Natural killer cell (primary cell): Measurements from ENCODE around the gene CEACAM16. TPM values are rescaled to one million over a fixed set of nuclear protein-coding genes. Genes with fewer than 3 reads are reported as not detected.

Source experiments
- ATAC-seq, 3 donors: fragments of 150-1000 bp in 2 of 3; fragments of 200-7000 bp in 1 of 3; cut with Tn5 transposase; 1 replicate in 1 of 3; 2 replicates in 2 of 3; pipeline ENCODE4 v1.10.0; 2021; ENCODE audit warnings: mild to moderate bottlenecking in 2 of 3, moderate library complexity in 2 of 3
- DNase-seq, 2 donors: peaks; one replicate each; pipeline versions ENCODE4 v3.0.0 to v3.0.0-alpha.2; 2013 to 2021; ENCODE audit warnings: mixed read lengths in 1 of 2
- H3K27ac ChIP-seq: one replicate; pipeline ENCODE4 v1.5.1; 2013; ENCODE audit warnings: mild to moderate bottlenecking, low read length
- H3K27me3 ChIP-seq: one replicate; pipeline ENCODE4 v1.6.1; 2013; ENCODE audit warnings: low read length; ENCODE audit not compliant: control insufficient read depth, insufficient read depth
- H3K36me3 ChIP-seq: one replicate; pipeline ENCODE4 v1.6.1; 2013; ENCODE audit warnings: low read length; ENCODE audit not compliant: control insufficient read depth, insufficient read depth
- H3K4me1 ChIP-seq: one replicate; pipeline ENCODE4 v1.6.1; 2013; ENCODE audit warnings: low read length; ENCODE audit not compliant: control insufficient read depth, insufficient read depth
- H3K4me3 ChIP-seq: one replicate; pipeline ENCODE4 v1.5.1; 2013; ENCODE audit warnings: low read length
- H3K9me3 ChIP-seq: one replicate; pipeline ENCODE4 v1.6.1; 2013; ENCODE audit warnings: low read length; ENCODE audit not compliant: control insufficient read depth, insufficient read depth
- H3K27ac Mint-ChIP-seq, 2 donors: one replicate each; pipeline ENCODE4 v1.8.0; 2022; ENCODE audit warnings: mild to moderate bottlenecking in 2 of 2, mixed read lengths in 2 of 2, moderate library complexity in 1 of 2
- H3K27me3 Mint-ChIP-seq, 2 donors: one replicate each; pipeline ENCODE4 v1.8.0; 2022; ENCODE audit warnings: low read depth in 2 of 2, mixed read lengths in 2 of 2
- H3K36me3 Mint-ChIP-seq: one replicate; pipeline ENCODE4 v1.8.0; 2022; ENCODE audit warnings: mixed read lengths
- H3K4me1 Mint-ChIP-seq, 2 donors: one replicate each; pipeline ENCODE4 v1.8.0; 2022; ENCODE audit warnings: mixed read lengths in 2 of 2
- H3K4me3 Mint-ChIP-seq: one replicate; pipeline ENCODE4 v1.8.0; 2022; ENCODE audit warnings: mild to moderate bottlenecking, moderate library complexity, mixed read lengths
- H3K9me3 Mint-ChIP-seq, 2 donors: one replicate each; pipeline ENCODE4 v1.8.0; 2022; ENCODE audit warnings: mixed read lengths in 2 of 2
- CTCF ChIP-seq: fragments of 200-600 bp; IDR thresholded peaks from one replicate; pipeline ENCODE4 v1.8.0; 2022; ENCODE audit warnings: antibody characterized with exemption
- WGBS: methylation state at CpG from one replicate; pipeline ENCODE4 v1.1.7; 2013; ENCODE audit warnings: missing lambda C conversion rate; ENCODE audit not compliant: insufficient coverage; 5-methylcytosine and 5-hydroxymethylcytosine counted together
- intact Hi-C: fragments of 100-400 bp; cut with micrococcal nuclease; formaldehyde crosslinking; loops from one replicate; pipeline ENCODE4 v1.14.2; 2022
- total RNA-seq, 4 donors: library from RNA; stranded (reverse); fragments of 120-200 nt in 1 of 4; gene quantifications; one replicate each; pipeline versions ENCODE4 v1.2.3 to v1.2.4, GENCODE V29; 2013 to 2022

CEACAM16 gene
- total RNA-seq, 3 donors from 2014 or later (not counting 1 experiment from before 2014, with no cell fraction given): not detected

- no peak overlapping the region for H3K27ac Mint-ChIP-seq
- no peak overlapping the region for H3K4me3 Mint-ChIP-seq
- no peak for TF ChIP-seq CTCF
- H3K36me3 Mint-ChIP-seq: no peaks in the 10 kb centered on the region
- Histone ChIP-seq H3K9me3 (no peaks in the 10 kb centered on the region), H3K4me1 (peaks cover 6% of the 10 kb centered on the region), H3K4me3 (no peak overlapping the region), H3K27ac (no peak overlapping the region), H3K27me3 (no peaks in the 10 kb centered on the region), H3K36me3 (no peaks in the 10 kb centered on the region)
- no peaks in the 10 kb centered on the region for H3K9me3 Mint-ChIP-seq
- no peak for DNase-seq
- WGBS: 41% methylated on average over 22 of the region's 22 CpGs
- H3K4me1 Mint-ChIP-seq: peaks cover 0 to 6% of the 10 kb centered on the region in 2 donors
- H3K27me3 Mint-ChIP-seq: peaks cover 0 to 7% of the 10 kb centered on the region in 2 donors
- intact Hi-C loops: loop anchor here (10.0 kb wide), 1 partner anchor 148 kb away; the partner anchor contains the start of gene NECTIN2
- no peak for ATAC-seq
These were observed 1.8 kb upstream of the CEACAM16 start for GRCh38 chr19:44696939-44697669.

GRCh38 chr19:44697670-44698034, 1.3 kb upstream of the CEACAM16 start:
- ATAC-seq (no peak), DNase-seq (no peak)
- no peak overlapping the region for H3K27ac Mint-ChIP-seq

GRCh38 chr19:44700547-44700946, 1.6 kb downstream of the CEACAM16 start:
- Mint-ChIP-seq H3K36me3 (no peaks in the 10 kb centered on the region), H3K4me3 (no peak overlapping the region), H3K9me3 (no peaks in the 10 kb centered on the region), H3K4me1 (no peaks in the 10 kb centered on the region), H3K27ac (no peak overlapping the region), H3K27me3 (peaks cover 0 to 7% of the 10 kb centered on the region in 2 donors)
- H3K27ac ChIP-seq: no peak overlapping the region
- H3K9me3 ChIP-seq: no peaks in the 10 kb centered on the region
- no peaks in the 10 kb centered on the region for H3K27me3 ChIP-seq
- 82% methylated on average over 5 of the region's 5 CpGs for WGBS
- intact Hi-C loops: no loop called here
- H3K36me3 ChIP-seq: no peaks in the 10 kb centered on the region
- ATAC-seq: no peak
- H3K4me3 ChIP-seq: no peak overlapping the region
- no peaks in the 10 kb centered on the region for H3K4me1 ChIP-seq
- no peak for DNase-seq
- no peak for TF ChIP-seq CTCF

More at GRCh38 chr19:44697670-44698034, 1.3 kb upstream of the CEACAM16 start:
- no peaks in the 10 kb centered on the region for H3K9me3 Mint-ChIP-seq
- Histone ChIP-seq H3K4me1 (peaks cover 3% of the 10 kb centered on the region), H3K4me3 (no peak overlapping the region), H3K27ac (no peak overlapping the region), H3K27me3 (no peaks in the 10 kb centered on the region), H3K36me3 (no peaks in the 10 kb centered on the region), H3K9me3 (no peaks in the 10 kb centered on the region)
- no peak overlapping the region for H3K4me3 Mint-ChIP-seq
- 85% methylated on average over 4 of the region's 4 CpGs for WGBS
- H3K4me1 Mint-ChIP-seq: peaks cover 0 to 2% of the 10 kb centered on the region in 2 donors
- no peaks in the 10 kb centered on the region for H3K36me3 Mint-ChIP-seq
- no peak for TF ChIP-seq CTCF
- intact Hi-C loops: loop anchor here (10.0 kb wide), 1 partner anchor 147 kb away; the partner anchor contains the start of gene NECTIN2
- peaks cover 0 to 7% of the 10 kb centered on the region in 2 donors for H3K27me3 Mint-ChIP-seq
